ENCODE measurements around the gene VAV3.
"Not testable (repeated sequence)": the region's sequence is repeated elsewhere in the genome, so short reads cannot be mapped to it uniquely, and the experiment has no call there.

VAV3 gene

DNA sequence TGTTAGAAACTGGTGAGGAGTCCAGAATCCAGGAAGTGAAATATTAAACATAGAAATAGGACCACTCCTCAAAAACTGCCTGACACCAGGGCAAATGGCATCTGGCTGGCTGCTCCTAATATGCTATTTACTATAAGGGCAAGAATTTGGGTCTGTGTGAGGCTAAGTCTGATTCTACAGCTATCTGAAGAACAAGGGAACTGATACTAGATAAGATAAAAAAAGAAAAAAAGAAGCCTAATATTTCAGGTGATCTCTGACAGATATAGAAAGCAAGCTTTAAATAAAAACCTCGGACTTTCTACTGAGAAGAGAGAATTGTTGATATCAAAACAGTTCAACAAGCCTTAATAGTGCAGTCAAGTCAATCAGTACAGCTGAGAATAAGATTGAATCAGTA, 42.1 kb upstream of the VAV3 start:
- no peak for DNase-seq (ENCODE audit: low spot score)
- in situ Hi-C loops (cut with MboI; ENCODE audit: low sequenced_read_pairs, unreplicated experiment), result no loop called here
- TF ChIP-seq, protein P1, sequence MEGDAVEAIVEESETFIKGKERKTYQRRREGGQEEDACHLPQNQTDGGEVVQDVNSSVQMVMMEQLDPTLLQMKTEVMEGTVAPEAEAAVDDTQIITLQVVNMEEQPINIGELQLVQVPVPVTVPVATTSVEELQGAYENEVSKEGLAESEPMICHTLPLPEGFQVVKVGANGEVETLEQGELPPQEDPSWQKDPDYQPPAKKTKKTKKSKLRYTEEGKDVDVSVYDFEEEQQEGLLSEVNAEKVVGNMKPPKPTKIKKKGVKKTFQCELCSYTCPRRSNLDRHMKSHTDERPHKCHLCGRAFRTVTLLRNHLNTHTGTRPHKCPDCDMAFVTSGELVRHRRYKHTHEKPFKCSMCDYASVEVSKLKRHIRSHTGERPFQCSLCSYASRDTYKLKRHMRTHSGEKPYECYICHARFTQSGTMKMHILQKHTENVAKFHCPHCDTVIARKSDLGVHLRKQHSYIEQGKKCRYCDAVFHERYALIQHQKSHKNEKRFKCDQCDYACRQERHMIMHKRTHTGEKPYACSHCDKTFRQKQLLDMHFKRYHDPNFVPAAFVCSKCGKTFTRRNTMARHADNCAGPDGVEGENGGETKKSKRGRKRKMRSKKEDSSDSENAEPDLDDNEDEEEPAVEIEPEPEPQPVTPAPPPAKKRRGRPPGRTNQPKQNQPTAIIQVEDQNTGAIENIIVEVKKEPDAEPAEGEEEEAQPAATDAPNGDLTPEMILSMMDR (IDR thresholded peaks at IDR 0.05; ENCODE audit: borderline replicate concordance, control extremely low read depth, extremely low read depth, insufficient read depth, missing control alignments), result no peak

DNA sequence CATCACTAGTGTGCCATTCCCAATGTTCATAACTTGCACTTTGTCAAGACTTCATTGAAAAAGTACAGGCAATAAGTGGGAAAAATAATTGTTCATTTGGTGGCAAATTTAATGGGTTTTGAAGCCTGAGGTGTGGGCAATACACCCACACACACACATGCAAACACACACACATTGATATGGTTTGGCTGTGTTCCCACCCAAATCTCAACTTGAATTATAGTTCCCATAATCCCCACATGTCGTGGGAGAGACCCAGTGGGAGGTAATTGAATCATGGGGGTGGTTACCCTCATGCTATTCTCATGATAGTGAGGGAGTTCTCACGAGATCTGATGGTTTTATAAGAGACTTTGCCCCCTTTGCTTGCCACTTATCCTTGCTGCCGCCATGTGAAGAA, 39.9 kb upstream of the VAV3 start:
- DNase-seq (ENCODE audit: low spot score); in situ Hi-C loops (cut with MboI; ENCODE audit: low sequenced_read_pairs, unreplicated experiment): not testable (repeated sequence)

DNA sequence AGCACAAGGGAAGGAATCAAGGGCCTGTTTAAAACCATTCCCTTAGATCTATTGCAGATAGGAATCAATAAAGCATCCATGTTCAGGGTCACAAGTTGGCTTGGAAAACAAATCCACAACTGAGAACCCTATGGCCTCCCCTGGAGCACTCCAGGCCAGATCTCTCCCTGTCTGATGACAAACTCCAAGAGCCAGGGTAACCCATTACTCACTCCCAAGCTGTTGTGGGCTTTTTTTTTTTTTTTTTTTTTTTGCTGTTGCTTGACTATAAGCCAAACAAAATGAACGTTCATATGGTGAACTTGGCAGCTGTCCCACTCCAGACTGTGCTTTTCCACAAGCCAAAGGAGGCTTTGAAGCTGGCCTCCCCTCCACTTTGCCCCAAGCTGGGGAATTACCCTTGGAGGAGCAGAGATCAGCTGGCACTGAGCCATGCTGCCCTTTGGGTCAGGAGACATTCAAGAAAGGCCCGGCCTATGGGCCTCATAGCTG, 35.7 kb upstream of the VAV3 start:
- in situ Hi-C loops (cut with MboI; ENCODE audit: low sequenced_read_pairs, unreplicated experiment), result no loop called here
- DNase-seq (ENCODE audit: low spot score), result no peak
- TF ChIP-seq, protein P1 (IDR thresholded peaks at IDR 0.05; ENCODE audit: borderline replicate concordance, control extremely low read depth, extremely low read depth, insufficient read depth, missing control alignments), result no peak

DNA sequence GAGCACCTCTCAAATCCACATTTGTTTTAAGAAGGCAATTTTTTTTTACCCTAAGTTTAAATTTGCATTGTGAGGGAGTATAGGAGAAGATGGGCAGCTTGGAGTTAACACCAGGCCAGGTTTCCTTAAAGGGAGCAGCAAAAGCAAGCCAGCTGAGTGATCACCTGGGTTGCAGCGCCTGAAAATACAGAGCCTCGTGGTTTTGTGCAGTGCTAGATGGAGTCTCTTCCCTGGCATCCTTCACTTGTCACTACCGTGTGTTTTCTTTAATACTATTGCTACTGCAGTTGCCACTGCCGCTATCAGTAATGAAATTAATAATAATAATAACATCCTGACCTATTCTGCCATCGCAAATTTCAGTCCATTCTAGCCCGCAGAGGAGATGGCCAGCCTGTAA, 35.2 kb upstream of the VAV3 start:
- TF ChIP-seq, protein P1 (IDR thresholded peaks at IDR 0.05; ENCODE audit: borderline replicate concordance, control extremely low read depth, extremely low read depth, insufficient read depth, missing control alignments), result no peak
- no peak for DNase-seq (ENCODE audit: low spot score)
- in situ Hi-C loops (cut with MboI; ENCODE audit: low sequenced_read_pairs, unreplicated experiment), result no loop called here

DNA sequence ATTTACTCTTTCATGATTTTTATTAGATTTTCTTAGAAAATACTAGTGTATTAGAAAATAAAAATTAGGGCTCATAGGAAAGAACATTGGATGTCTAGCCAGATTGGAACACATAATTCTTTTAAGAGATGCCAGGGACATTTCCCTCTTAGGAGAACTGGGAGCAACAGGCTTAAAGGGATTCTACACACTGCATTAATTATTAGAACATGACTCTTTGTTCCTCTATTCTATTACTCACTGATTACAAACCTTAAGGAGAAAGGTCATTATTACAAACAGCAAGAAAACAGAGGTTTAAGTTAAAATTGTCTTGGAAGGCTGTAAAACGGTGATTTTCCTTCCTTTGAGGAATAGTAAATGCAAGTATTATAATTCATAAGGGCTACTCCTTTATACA, 32.9 kb upstream of the VAV3 start:
- no peak for DNase-seq (ENCODE audit: low spot score)
- TF ChIP-seq, protein P1 (IDR thresholded peaks at IDR 0.05; ENCODE audit: borderline replicate concordance, control extremely low read depth, extremely low read depth, insufficient read depth, missing control alignments), result no peak
- in situ Hi-C loops (cut with MboI; ENCODE audit: low sequenced_read_pairs, unreplicated experiment), result no loop called here

DNA sequence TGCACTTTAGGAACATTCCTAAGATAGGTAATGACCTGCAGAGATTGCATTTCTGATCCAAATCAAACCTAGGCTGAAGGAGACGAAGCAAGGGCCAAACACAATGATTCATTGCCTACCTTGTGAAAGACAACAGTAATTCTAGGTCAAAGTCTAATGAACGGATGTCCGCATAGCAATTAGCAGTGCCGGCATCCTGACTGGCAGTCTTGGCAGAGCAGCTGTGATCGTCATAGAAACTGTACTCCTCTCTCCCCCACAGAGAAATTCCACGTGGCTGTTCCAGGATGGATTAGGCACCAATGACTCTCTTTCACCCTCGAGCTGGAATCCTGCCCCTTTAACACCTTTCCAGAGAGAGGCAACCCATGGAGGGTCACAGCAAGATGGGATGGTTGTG, 28.9 kb upstream of the VAV3 start:
- no peak for DNase-seq (ENCODE audit: low spot score)
- TF ChIP-seq, protein P1 (IDR thresholded peaks at IDR 0.05; ENCODE audit: borderline replicate concordance, control extremely low read depth, extremely low read depth, insufficient read depth, missing control alignments), result no peak
- in situ Hi-C loops (cut with MboI; ENCODE audit: low sequenced_read_pairs, unreplicated experiment), result no loop called here

DNA sequence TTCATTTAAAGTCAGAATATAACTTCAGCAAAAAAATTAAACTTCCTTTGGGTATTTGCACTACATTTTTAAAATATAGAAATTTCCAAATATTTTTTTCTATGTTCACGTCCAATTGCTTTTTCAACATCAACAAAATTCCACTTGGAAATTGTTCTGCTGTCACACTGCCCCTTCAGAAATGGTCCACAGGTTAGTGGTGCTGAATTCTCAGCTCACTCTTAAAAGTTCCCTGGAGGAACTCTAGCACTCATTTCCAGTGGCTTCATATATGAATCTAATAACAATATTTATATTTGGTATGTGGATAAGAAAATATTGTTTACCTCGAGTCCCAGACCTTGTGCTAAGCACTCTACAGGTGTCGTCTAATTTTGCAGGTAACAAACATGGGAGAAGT, 27.4 kb upstream of the VAV3 start:
- TF ChIP-seq, protein P1 (IDR thresholded peaks at IDR 0.05; ENCODE audit: borderline replicate concordance, control extremely low read depth, extremely low read depth, insufficient read depth, missing control alignments), result no peak
- no peak for DNase-seq (ENCODE audit: low spot score)
- in situ Hi-C loops (cut with MboI; ENCODE audit: low sequenced_read_pairs, unreplicated experiment), result no loop called here

Data from GM13976 (cell line).